CD4-positive, alpha-beta T cell treated with Interleukin-17A for 4 hours (primary cell): ENCODE measurements around the gene PDLIM4.

Source experiments
- DNase-seq: peaks from one replicate; pipeline ENCODE4 v3.0.0-alpha.2; 2020; ENCODE audit warnings: mixed read lengths

The PDLIM4 gene

GRCh38 chr5:132253452-132254320 is 3.8 kb upstream of the PDLIM4 start:
- no peak for DNase-seq

GRCh38 chr5:132254321-132254977 is 3.0 kb upstream of the PDLIM4 start:
- no peak for DNase-seq

GRCh38 chr5:132256086-132256782 is 1.3 kb upstream of the PDLIM4 start:
- no peak for DNase-seq

- DNase-seq: no peak
Measured at GRCh38 chr5:132256783-132257130, 739 bp upstream of the PDLIM4 start.

- DNase-seq: no peak
Measured at GRCh38 chr5:132258102-132259068, 889 bp downstream of the PDLIM4 start.

- no peak for DNase-seq
Measured at GRCh38 chr5:132259069-132259851, 1.8 kb downstream of the PDLIM4 start.

GRCh38 chr5:132260051-132260450 is 2.6 kb downstream of the PDLIM4 start:
- no peak for DNase-seq

GRCh38 chr5:132260714-132261551 is 3.4 kb downstream of the PDLIM4 start:
- DNase-seq: no peak

GRCh38 chr5:132261881-132262845 is 4.7 kb downstream of the PDLIM4 start:
- DNase-seq: no peak

- no peak for DNase-seq
Measured at GRCh38 chr5:132262882-132263547, 5.5 kb downstream of the PDLIM4 start.

- no peak for DNase-seq
Measured at GRCh38 chr5:132263548-132264261, 6.2 kb downstream of the PDLIM4 start.

GRCh38 chr5:132264546-132265335 is 7.2 kb downstream of the PDLIM4 start:
- no peak for DNase-seq

- no peak for DNase-seq
Measured at GRCh38 chr5:132265336-132266030, 8.0 kb downstream of the PDLIM4 start.

- no peak for DNase-seq
Measured at GRCh38 chr5:132266031-132266835, 8.7 kb downstream of the PDLIM4 start.

GRCh38 chr5:132266836-132267160 is 9.3 kb downstream of the PDLIM4 start:
- no peak for DNase-seq

GRCh38 chr5:132267166-132267739 is 9.8 kb downstream of the PDLIM4 start:
- DNase-seq: no peak
